Measurements from ENCODE around the gene PTP4A2. TPM values are rescaled to one million over a fixed set of nuclear protein-coding genes. Genes with fewer than 3 reads are reported as not detected.

The PTP4A2 gene
- polyA plus RNA-seq, 1 experiment: 658 TPM

GRCh38 chr1:31959521-31960340 lies 21.6 kb upstream of the PTP4A2 start:
- DNase-seq (ENCODE audit: low read depth, low spot score): no peak
- Histone ChIP-seq H3K27me3 (ENCODE audit: control insufficient read depth, insufficient read depth, low read length) (no peaks in the 10 kb centered on the region), H3K4me3 (ENCODE audit: low read depth, low read length) (no peak overlapping the region), H3K27ac (ENCODE audit: low read depth, low read length) (no peak overlapping the region), H3K9me3 (ENCODE audit: control insufficient read depth, insufficient read depth, low read length) (no peaks in the 10 kb centered on the region)
- TF ChIP-seq CTCF (IDR thresholded peaks at IDR 0.05; ENCODE audit: low read depth, low read length): no peak
- CTCF ChIA-PET: no interaction called here
- POLR2A ChIA-PET: no interaction called here

GRCh38 chr1:31957701-31958674 lies 19.8 kb upstream of the PTP4A2 start:
- ChIA-PET POLR2A (no interaction called here), CTCF (interaction anchor here (0.7 to 1.7 kb wide), 5 partner anchors 18 to 197 kb away, joined by 3 to 7 read pairs (median 4); no protein-coding TSS in a partner anchor)

GRCh38 chr1:31955917-31956736 lies 18.0 kb upstream of the PTP4A2 start:
- CTCF ChIA-PET: interaction anchor here (0.7 to 5.5 kb wide), 11 partner anchors 8 to 167 kb away, joined by 3 to 40 read pairs (median 4); partner anchors contain the start of genes PTP4A2 and SPOCD1
- Histone ChIP-seq H3K9me3 (ENCODE audit: control insufficient read depth, insufficient read depth, low read length) (no peaks in the 10 kb centered on the region), H3K27me3 (ENCODE audit: control insufficient read depth, insufficient read depth, low read length) (no peaks in the 10 kb centered on the region), H3K4me3 (ENCODE audit: low read depth, low read length) (no peak overlapping the region), H3K27ac (ENCODE audit: low read depth, low read length) (peak overlapping the region; percentile 99)
- POLR2A ChIA-PET: interaction anchor here (0.5 to 4.4 kb wide), 16 partner anchors 8 to 178 kb away, joined by 3 to 38 read pairs (median 4); partner anchors contain the start of genes KHDRBS1 and PTP4A2
- TF ChIP-seq CTCF (IDR thresholded peaks at IDR 0.05; ENCODE audit: low read depth, low read length): peak; percentile 64
- DNase-seq (ENCODE audit: low read depth, low spot score): peak; percentile 98

More at GRCh38 chr1:31957701-31958674, 19.8 kb upstream of the PTP4A2 start:
- no peak for DNase-seq (ENCODE audit: low read depth, low spot score)
- H3K9me3 ChIP-seq (ENCODE audit: control insufficient read depth, insufficient read depth, low read length): no peaks in the 10 kb centered on the region
- no peaks in the 10 kb centered on the region for H3K27me3 ChIP-seq (ENCODE audit: control insufficient read depth, insufficient read depth, low read length)
- no peak for TF ChIP-seq CTCF (IDR thresholded peaks at IDR 0.05; ENCODE audit: low read depth, low read length)
- H3K27ac ChIP-seq (ENCODE audit: low read depth, low read length): no peak overlapping the region
- H3K4me3 ChIP-seq (ENCODE audit: low read depth, low read length): no peak overlapping the region

- CTCF ChIA-PET: interaction anchor here (0.5 to 5.5 kb wide), 11 partner anchors 9 to 166 kb away, joined by 3 to 40 read pairs (median 4); partner anchors contain the start of genes PTP4A2 and SPOCD1
- TF ChIP-seq CTCF (IDR thresholded peaks at IDR 0.05; ENCODE audit: low read depth, low read length): no peak
- Histone ChIP-seq H3K4me3 (ENCODE audit: low read depth, low read length) (no peak overlapping the region), H3K27me3 (ENCODE audit: control insufficient read depth, insufficient read depth, low read length) (no peaks in the 10 kb centered on the region), H3K9me3 (ENCODE audit: control insufficient read depth, insufficient read depth, low read length) (no peaks in the 10 kb centered on the region), H3K27ac (ENCODE audit: low read depth, low read length) (peak overlapping the region; percentile 99)
- POLR2A ChIA-PET: interaction anchor here (0.6 to 4.4 kb wide), 8 partner anchors 9 to 156 kb away, joined by 3 to 38 read pairs (median 6); partner anchors contain the start of genes KHDRBS1 and PTP4A2
- peak; percentile 95 for DNase-seq (ENCODE audit: low read depth, low spot score)
Measured at GRCh38 chr1:31954607-31955283, 16.6 kb upstream of the PTP4A2 start.

Data from AG04450 (cell line).